Naive thymus-derived CD8-positive, alpha-beta T cell (primary cell): Measurements from ENCODE around the gene HEG1. TPM values are rescaled to one million over a fixed set of nuclear protein-coding genes. Genes with fewer than 3 reads are reported as not detected.
"Not testable (repeated sequence)": the region's sequence is repeated elsewhere in the genome, so short reads cannot be mapped to it uniquely, and the experiment has no call there.

Experiments used
- ATAC-seq, 2 donors: fragments of 150-1000 bp; cut with Tn5 transposase in 1 of 2; sonication (Bioruptor Pico), chemical (Tn5 transposase) in 1 of 2; 1 replicate in 1 of 2; 2 replicates in 1 of 2; pipeline ENCODE4 v1.10.0; 2021; ENCODE audit warnings: mild to moderate bottlenecking in 2 of 2, moderate library complexity in 2 of 2
- POLR2A ChIA-PET: fragments of 350-600 bp; sonication (Branson Sonifier 250); formaldehyde crosslinking; loops from one replicate; lab custom pipeline; 2021; ENCODE audit warnings: antibody characterized with exemption; lab: Charles Lee
- DNase-seq, 10 donors: peaks; one replicate each; pipeline versions ENCODE4 v3.0.0 to v3.0.0-alpha.2; 2020 to 2022
- H3K27ac Mint-ChIP-seq, 10 donors: one replicate each; pipeline ENCODE4 v1.8.0; 2020 to 2022; ENCODE audit warnings: mild to moderate bottlenecking in 10 of 10, mixed read lengths in 10 of 10, moderate library complexity in 4 of 10, inconsistent platforms in 1 of 10
- H3K27me3 Mint-ChIP-seq, 5 donors: one replicate each; pipeline ENCODE4 v1.8.0; 2021 to 2022; ENCODE audit warnings: mixed read lengths in 5 of 5
- H3K36me3 Mint-ChIP-seq, 3 donors: one replicate each; pipeline ENCODE4 v1.8.0; 2020 to 2022; ENCODE audit warnings: mixed read lengths in 3 of 3, mild to moderate bottlenecking in 2 of 3, inconsistent platforms in 1 of 3
- H3K4me1 Mint-ChIP-seq, 4 donors: one replicate each; pipeline ENCODE4 v1.8.0; 2021 to 2022; ENCODE audit warnings: mixed read lengths in 4 of 4
- H3K4me3 Mint-ChIP-seq, 10 donors: one replicate each; pipeline ENCODE4 v1.8.0; 2020 to 2022; ENCODE audit warnings: mild to moderate bottlenecking in 10 of 10, mixed read lengths in 10 of 10, moderate library complexity in 6 of 10, inconsistent platforms in 1 of 10
- H3K9me3 Mint-ChIP-seq, 9 donors: one replicate each; pipeline ENCODE4 v1.8.0; 2020 to 2022; ENCODE audit warnings: mixed read lengths in 9 of 9, mild to moderate bottlenecking in 3 of 9, inconsistent platforms in 1 of 9, moderate library complexity in 1 of 9
- polyA plus RNA-seq, 3 donors: library from polyadenylated mRNA; unstranded; fragments of 300-500 nt; fragmentation: Illumina TruSeq; gene quantifications; one replicate each; pipeline ENCODE4 v1.2.3, GENCODE V29; 2021
- total RNA-seq, 8 experiments: library from RNA in 2 of 8; stranded (reverse) in 2 of 8; gene quantifications; one replicate each; pipeline ENCODE4 v1.2.3 and lab custom pipeline; 2021 to 2026

HEG1 gene
- total and polyA plus RNA-seq, 5 experiments from 2014 or later = 1.5 to 10.3 (median 2.3) TPM

DNA sequence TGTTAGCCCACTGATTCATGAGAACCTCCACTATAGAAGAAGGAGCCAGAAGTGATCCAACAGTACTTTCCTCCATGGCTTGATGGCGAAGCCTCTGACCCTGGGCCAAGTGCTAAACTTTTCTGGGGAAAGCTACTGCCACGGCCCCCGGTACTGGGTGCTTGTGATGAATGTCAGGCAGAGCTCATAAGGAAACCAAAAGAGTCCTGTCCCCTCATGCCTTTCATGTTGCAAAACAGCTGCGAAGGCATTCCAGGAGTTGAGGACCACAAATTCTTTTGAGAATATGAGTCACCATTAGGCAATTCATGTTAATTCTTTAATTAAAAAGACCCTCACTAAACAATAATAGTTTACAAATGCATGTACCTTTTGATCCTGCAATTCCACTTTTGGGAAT lies 26.5 kb upstream of the HEG1 start:
- H3K36me3 Mint-ChIP-seq, H3K9me3 Mint-ChIP-seq, H3K27me3 Mint-ChIP-seq, POLR2A ChIA-PET, H3K4me3 Mint-ChIP-seq, ATAC-seq, DNase-seq, H3K4me1 Mint-ChIP-seq: not testable (repeated sequence)
- H3K27ac Mint-ChIP-seq = peak overlapping the region in 1 of 10 donors; percentile 3

DNA sequence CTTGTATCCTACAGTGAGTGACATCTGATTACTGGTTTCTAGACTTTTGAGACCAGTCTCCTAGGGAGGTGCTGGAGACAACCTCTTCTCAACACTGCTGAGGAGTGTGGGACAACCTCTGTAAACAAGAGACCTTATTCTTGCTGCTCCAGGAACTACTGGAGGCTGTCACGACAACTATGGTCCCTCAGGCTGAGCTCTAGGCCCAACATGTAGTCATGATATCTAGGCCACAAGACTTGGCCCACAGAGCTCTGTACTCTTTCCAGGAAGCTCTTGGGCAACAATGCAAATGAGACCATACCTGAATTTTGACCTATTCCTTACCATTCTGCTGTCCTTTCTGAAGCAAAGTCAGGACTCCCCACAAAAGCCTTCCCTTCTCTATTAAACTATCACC lies 24.3 kb upstream of the HEG1 start:
- H3K27ac Mint-ChIP-seq = no peak overlapping the region
- H3K36me3 Mint-ChIP-seq = no peaks in the 10 kb centered on the region
- no peak overlapping the region for H3K4me3 Mint-ChIP-seq
- H3K9me3 Mint-ChIP-seq = no peaks in the 10 kb centered on the region
- H3K27me3 Mint-ChIP-seq = peaks cover 0 to 2% (median 0%) of the 10 kb centered on the region in 5 donors
- H3K4me1 Mint-ChIP-seq = peaks cover 2 to 14% (median 5%) of the 10 kb centered on the region in 4 donors
- ATAC-seq (no peak), DNase-seq (no peak)
- POLR2A ChIA-PET = no interaction called here

DNA sequence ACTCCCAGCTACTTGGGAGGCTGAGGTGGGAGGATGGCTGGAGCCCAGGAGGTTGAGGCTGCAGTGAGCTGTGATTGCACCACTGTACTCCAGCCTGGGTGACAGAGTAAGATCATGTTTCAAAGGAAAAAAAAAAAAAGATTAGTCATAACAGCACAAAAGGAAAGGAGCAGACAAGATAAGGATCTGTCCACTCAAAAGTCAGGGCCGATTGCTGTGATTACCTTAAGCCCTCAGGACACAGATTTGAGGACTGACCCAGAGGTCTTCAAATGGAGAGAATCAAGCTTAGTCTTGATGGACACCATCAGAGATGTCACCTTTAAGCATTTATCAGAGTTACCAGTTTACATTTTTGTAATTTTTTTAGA lies 23.9 kb upstream of the HEG1 start:
- Mint-ChIP-seq H3K27ac (peak overlapping the region in 1 of 10 donors; percentile 43), H3K9me3 (no peaks in the 10 kb centered on the region), H3K27me3 (peaks cover 0 to 2% (median 0%) of the 10 kb centered on the region in 5 donors), H3K4me1 (peaks cover 2 to 16% (median 5%) of the 10 kb centered on the region in 4 donors), H3K4me3 (no peak overlapping the region), H3K36me3 (no peaks in the 10 kb centered on the region)
- POLR2A ChIA-PET = no interaction called here
- no peak for ATAC-seq
- DNase-seq = no peak

DNA sequence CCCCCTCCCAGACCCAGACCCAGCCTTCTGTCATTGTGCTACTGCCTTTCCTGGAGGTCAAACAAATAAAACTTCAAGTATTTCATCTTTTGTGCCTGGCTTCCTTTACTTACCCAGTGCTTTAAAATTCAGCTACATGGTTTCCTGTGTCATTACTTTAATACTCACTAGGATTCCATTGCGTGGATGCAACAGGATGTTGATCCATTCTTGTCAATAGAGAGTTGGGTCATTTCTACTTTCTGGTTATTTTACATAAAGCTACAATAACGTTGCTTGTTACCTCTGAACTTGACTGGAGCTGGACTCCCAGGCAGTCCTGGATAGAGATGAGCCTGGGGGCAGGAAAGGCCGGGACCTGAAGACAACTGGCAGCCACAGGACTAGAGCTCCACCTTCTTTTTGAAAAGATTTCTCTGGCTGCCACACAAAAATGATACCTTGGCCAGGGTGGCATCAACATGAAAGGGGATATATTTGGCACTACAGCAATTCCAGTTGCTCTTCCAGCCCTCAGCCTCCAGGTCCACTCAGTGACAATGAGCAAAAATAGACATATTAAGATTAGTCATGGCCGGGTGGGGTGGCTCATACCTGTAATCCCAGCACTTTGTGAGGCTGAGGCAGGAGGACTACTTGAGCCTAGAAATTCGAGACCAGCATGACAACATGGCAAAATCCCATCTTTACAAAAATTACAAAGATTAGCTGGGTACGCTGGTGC lies 23.3 kb upstream of the HEG1 start:
- DNase-seq (no peak), ATAC-seq (no peak)
- POLR2A ChIA-PET = no interaction called here
- no peak overlapping the region for H3K4me3 Mint-ChIP-seq
- H3K36me3 Mint-ChIP-seq = no peaks in the 10 kb centered on the region
- peaks cover 0 to 2% (median 0%) of the 10 kb centered on the region in 5 donors for H3K27me3 Mint-ChIP-seq
- H3K4me1 Mint-ChIP-seq = peaks cover 2 to 16% (median 5%) of the 10 kb centered on the region in 4 donors
- H3K27ac Mint-ChIP-seq = peak overlapping the region in 2 of 10 donors; percentile 43 to 45
- H3K9me3 Mint-ChIP-seq = no peaks in the 10 kb centered on the region

DNA sequence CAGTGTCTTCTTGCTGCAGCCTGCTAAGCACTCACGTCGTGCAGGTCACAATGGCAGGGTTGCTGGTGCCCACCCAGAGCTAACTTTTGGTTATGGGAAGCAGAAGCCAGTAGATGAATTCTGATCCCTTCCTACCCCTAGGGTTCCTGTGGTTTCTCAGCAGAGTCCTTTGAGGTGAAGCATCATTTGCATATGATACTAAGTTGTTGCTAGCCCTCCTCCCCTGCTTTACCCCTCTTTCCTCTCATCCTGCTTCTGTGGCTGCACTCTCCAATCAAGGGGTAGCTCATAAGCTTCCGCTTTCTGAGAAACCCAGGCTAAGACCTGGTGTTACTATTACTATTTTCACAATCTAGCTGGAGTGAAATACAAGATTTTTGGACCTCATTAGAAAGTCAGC lies 22.1 kb upstream of the HEG1 start:
- POLR2A ChIA-PET = no interaction called here
- no peak for DNase-seq
- Mint-ChIP-seq H3K27me3 (peaks cover 0 to 2% (median 0%) of the 10 kb centered on the region in 5 donors), H3K4me3 (no peak overlapping the region), H3K9me3 (no peaks in the 10 kb centered on the region), H3K36me3 (no peaks in the 10 kb centered on the region), H3K4me1 (peaks cover 2 to 16% (median 5%) of the 10 kb centered on the region in 4 donors), H3K27ac (peak overlapping the region in 1 of 10 donors; percentile 59)
- ATAC-seq = no peak

DNA sequence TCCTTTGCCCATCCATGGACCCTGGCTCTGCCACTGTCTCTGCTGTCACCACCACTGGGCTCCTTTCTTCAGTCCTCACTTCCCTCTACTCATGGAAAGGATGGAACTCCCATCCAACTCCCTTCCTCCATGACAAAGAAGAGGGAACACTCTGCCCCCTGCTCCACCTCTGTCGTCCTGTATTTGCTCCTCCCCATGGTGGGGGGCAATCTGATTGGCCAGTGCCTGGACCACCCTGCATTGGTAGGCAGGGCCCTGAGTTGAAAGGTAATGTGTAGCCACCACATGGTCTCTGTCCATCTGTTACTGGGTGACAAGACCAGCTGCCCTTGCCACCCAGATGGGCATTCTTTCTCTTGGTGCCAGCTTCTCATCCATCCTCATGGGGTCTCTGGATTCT lies 20.7 kb upstream of the HEG1 start:
- peaks cover 0 to 2% (median 0%) of the 10 kb centered on the region in 5 donors for H3K27me3 Mint-ChIP-seq
- no peak overlapping the region for H3K27ac Mint-ChIP-seq
- ATAC-seq = no peak

DNA sequence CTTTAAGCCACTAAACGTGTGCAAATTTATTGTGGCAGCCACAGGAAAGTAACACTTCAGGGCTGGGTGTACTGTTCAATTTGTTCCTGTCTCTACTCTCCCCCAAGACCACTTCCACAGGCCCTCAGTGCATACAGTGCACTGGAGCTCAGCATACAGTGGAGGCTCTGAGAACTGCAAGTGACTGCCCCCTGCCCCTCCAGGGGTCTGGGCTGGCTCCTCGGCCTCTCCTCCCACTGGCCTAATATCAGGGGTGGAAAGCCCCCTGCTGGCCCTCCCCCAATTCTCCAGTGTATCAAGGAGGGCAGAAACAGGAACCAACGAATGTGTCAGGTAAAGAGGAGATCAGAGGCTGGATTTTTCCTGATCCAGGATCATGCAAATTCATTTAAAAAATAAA lies 19.9 kb upstream of the HEG1 start:
- no peak for ATAC-seq
- no peak for DNase-seq
- H3K27me3 Mint-ChIP-seq = peaks cover 0 to 2% (median 0%) of the 10 kb centered on the region in 5 donors
- H3K9me3 Mint-ChIP-seq = no peaks in the 10 kb centered on the region
- POLR2A ChIA-PET = no interaction called here
- peak overlapping the region in 1 of 10 donors; percentile 48 for H3K27ac Mint-ChIP-seq
- no peaks in the 10 kb centered on the region for H3K36me3 Mint-ChIP-seq
- H3K4me1 Mint-ChIP-seq = peaks cover 2 to 16% (median 6%) of the 10 kb centered on the region in 4 donors
- no peak overlapping the region for H3K4me3 Mint-ChIP-seq

More for the DNA sequence above, 20.7 kb upstream of the HEG1 start:
- DNase-seq = no peak
- H3K4me1 Mint-ChIP-seq = peaks cover 2 to 16% (median 6%) of the 10 kb centered on the region in 4 donors
- no peaks in the 10 kb centered on the region for H3K36me3 Mint-ChIP-seq
- POLR2A ChIA-PET = interaction anchor here (0.6 kb wide), 1 partner anchor 363 kb away, joined by 3 read pairs; no protein-coding TSS in a partner anchor
- H3K4me3 Mint-ChIP-seq = no peak overlapping the region
- no peaks in the 10 kb centered on the region for H3K9me3 Mint-ChIP-seq

DNA sequence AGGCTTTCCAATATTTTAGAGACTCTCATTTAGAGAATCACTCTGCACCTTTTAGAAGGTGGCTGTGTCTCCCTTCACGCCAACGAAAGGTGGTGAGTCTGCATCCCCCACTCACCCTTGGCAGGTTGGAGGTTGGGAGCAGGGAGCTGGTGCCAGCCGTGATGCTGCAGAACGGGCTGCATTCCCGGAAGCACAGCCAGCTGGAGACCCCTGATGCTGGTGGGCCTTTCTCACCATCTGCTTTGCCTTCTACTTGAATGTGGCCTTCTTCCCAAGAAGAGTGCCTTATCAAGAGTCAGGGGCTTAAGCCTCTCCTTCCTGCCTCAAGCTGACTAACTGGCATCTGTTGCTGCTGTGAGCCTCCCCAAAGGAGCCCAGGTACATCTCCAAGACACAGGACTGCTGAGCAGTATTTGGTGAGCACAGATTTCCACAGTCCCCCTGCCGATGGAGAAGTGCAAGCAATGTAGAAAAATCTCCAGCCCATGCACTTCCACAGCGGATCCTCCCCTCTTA lies 17.7 kb upstream of the HEG1 start:
- H3K9me3 Mint-ChIP-seq = no peaks in the 10 kb centered on the region
- no peak for ATAC-seq
- no peak overlapping the region for H3K4me3 Mint-ChIP-seq
- H3K27me3 Mint-ChIP-seq = no peaks in the 10 kb centered on the region
- H3K27ac Mint-ChIP-seq = no peak overlapping the region
- no peaks in the 10 kb centered on the region for H3K36me3 Mint-ChIP-seq
- no peak for DNase-seq
- H3K4me1 Mint-ChIP-seq = peaks cover 5 to 31% (median 21%) of the 10 kb centered on the region in 4 donors
- POLR2A ChIA-PET = no interaction called here

DNA sequence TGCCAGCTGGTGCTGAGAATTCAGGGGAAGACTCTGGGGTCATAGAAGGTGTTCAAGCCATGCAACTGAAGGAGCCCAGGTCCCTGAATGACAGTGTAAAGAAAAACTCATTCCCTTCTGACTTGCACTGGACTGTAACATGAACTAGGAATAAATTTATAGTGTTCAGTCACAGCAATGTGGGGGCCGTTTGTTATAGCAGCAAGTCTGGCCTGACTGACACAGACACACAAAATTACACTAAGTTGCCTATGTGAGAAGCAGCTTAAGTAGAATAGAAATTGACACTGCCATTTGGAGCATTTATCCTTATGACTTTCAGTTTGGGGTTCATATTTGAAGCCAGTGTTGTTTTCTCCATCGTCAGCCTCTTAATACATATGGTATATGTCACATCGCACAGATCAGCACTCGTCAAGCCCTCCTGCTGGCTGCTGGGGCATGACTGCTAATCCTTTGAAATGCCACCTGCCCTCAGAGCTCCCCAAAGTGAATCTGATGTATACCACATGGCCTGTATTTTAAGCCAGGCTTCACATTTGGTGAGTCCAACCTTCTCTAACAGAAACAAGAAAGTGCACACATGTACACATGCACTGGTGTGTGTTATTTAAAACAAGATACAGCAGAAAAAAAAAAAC lies 17.1 kb upstream of the HEG1 start:
- H3K36me3 Mint-ChIP-seq = no peaks in the 10 kb centered on the region
- POLR2A ChIA-PET = no interaction called here
- no peak for DNase-seq
- peaks cover 5 to 27% (median 19%) of the 10 kb centered on the region in 4 donors for H3K4me1 Mint-ChIP-seq
- H3K9me3 Mint-ChIP-seq = no peaks in the 10 kb centered on the region
- H3K4me3 Mint-ChIP-seq = no peak overlapping the region
- H3K27ac Mint-ChIP-seq = peak overlapping the region in 1 of 10 donors; percentile 17
- no peak for ATAC-seq
- H3K27me3 Mint-ChIP-seq = no peaks in the 10 kb centered on the region

DNA sequence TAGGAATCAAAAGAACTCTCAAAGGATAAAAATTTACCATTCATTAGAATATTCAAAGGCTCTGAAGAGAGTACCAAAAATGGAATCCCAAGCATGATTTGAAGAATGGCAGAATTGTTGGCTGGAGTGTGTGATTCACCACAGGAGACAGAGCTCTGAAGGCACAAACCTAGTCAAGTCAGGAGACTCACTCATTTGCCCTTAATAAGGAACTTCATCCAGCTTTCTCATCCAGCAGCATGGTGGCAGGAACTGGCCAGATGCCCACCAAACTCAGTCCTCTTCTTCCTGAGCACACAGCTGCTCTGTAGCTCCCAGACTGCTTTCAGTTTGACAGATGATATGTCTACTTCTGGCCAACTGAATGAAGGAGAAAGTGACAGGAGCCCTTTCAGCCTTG lies 16.5 kb upstream of the HEG1 start:
- Mint-ChIP-seq H3K27ac (peak overlapping the region in 1 of 10 donors; percentile 24), H3K27me3 (no peaks in the 10 kb centered on the region), H3K4me3 (no peak overlapping the region), H3K36me3 (no peaks in the 10 kb centered on the region), H3K4me1 (peaks cover 5 to 27% (median 16%) of the 10 kb centered on the region in 4 donors), H3K9me3 (no peaks in the 10 kb centered on the region)
- ATAC-seq (no peak), DNase-seq (no peak)
- POLR2A ChIA-PET = no interaction called here

DNA sequence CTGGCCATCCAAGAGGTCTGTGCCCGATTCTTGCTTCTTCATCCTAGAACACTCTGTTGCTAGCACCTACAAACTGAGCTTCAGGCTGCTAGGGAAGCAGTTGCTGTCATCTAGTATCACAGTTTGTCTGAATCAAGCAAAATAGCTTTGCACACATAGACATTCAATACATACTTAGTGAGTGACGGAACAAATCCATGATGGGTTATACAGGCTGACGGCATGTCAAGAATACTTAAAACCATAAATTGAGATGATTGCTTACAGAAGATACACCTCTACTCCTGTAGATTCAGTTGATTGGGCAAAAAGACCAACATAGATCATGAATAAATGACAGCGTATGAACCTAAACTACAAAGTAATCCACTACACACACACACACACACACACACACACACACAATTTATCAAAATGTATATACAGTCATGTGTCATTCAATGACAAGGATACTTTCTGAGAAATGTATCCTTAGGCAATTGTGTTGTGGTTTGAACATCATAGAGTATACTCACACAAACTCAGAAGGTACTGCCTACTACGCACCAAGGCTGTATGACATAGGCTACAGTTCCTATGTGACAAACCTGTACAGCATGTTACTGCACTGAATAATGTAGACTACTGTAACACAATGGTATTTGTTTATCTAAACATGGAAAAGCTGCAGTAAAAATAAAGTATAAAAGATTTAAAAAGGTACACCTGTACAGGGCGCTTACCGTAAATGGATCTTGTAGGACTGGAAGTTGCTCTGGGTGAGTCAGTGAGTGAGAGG lies 14.4 kb upstream of the HEG1 start:
- ATAC-seq = no peak
- POLR2A ChIA-PET = interaction anchor here (0.7 kb wide), 1 partner anchor 18 kb away, joined by 3 read pairs; no protein-coding TSS in a partner anchor
- H3K27ac Mint-ChIP-seq = peak overlapping the region in 1 of 10 donors; percentile 15
- DNase-seq = no peak
- peak overlapping the region in 1 of 10 donors; percentile 25 for H3K4me3 Mint-ChIP-seq
- no peaks in the 10 kb centered on the region for H3K36me3 Mint-ChIP-seq
- no peaks in the 10 kb centered on the region for H3K27me3 Mint-ChIP-seq
- H3K9me3 Mint-ChIP-seq = no peaks in the 10 kb centered on the region
- H3K4me1 Mint-ChIP-seq = peaks cover 7 to 18% (median 16%) of the 10 kb centered on the region in 4 donors

DNA sequence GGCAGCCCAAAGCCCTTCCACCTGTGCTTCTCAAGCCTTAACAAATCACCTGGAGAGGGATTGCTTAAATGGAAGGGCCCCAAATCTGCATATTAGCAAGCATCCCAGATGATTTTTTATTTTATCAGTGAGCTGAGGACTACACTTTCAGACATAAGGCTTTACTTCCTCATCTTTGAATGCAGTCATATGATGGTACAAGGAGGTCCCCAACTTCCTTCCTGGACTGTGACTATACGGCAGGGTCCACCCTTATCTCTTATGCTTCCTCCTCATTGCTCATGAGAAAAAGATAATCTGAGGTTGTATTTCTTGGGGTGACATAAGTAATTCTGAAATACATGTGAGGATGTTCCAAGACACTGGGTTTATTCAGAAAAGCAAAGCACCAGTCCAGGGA lies 13.7 kb upstream of the HEG1 start:
- peaks cover 7 to 17% (median 15%) of the 10 kb centered on the region in 4 donors for H3K4me1 Mint-ChIP-seq
- H3K27ac Mint-ChIP-seq = peak overlapping the region in 6 of 10 donors; percentile 8 to 82 (median 38)
- ATAC-seq (peak in 1 of 2 donors; percentile 61), DNase-seq (no peak)
- peaks cover 0 to 2% (median 0%) of the 10 kb centered on the region in 5 donors for H3K27me3 Mint-ChIP-seq
- POLR2A ChIA-PET = interaction anchor here (0.7 kb wide), 1 partner anchor 17 kb away, joined by 3 read pairs; no protein-coding TSS in a partner anchor
- no peaks in the 10 kb centered on the region for H3K36me3 Mint-ChIP-seq
- peak overlapping the region in 2 of 10 donors; percentile 6 to 25 for H3K4me3 Mint-ChIP-seq
- no peaks in the 10 kb centered on the region for H3K9me3 Mint-ChIP-seq
